Omental fat pad (tissue), 4 donors: ENCODE measurements around the gene SLMAP. TPM values are rescaled to one million over a fixed set of nuclear protein-coding genes. Genes with fewer than 3 reads are reported as not detected.

Experiments
- ATAC-seq: fragments of 150-250 bp; one replicate; pipeline ENCODE4 v1.9.1; 2016; ENCODE audit warnings: mild to moderate bottlenecking, moderate library complexity; ENCODE audit not compliant: low FRiP score
- DNase-seq: peaks from one replicate; pipeline ENCODE4 v3.0.0-alpha.2; 2019; ENCODE audit warnings: low spot score
- total RNA-seq, 4 donors: library from RNA; depleted of rRNA; stranded (reverse); fragments of >200 nt; gene quantifications; one replicate each; pipeline ENCODE4 v1.1.0, GENCODE V29; 2016
- TF ChIP-seq, protein P1 (sequence below), 3 donors: fragments of 450-650 bp; IDR thresholded peaks; one replicate each; pipeline ENCODE4 v1.5.1; 2016 to 2017; ENCODE audit warnings: antibody characterized with exemption in 3 of 3, mild to moderate bottlenecking in 3 of 3, moderate library complexity in 2 of 3

Gene SLMAP
- total RNA-seq, 4 donors from 2014 or later, result 42.7 to 72.7 (median 47.1) TPM

DNA sequence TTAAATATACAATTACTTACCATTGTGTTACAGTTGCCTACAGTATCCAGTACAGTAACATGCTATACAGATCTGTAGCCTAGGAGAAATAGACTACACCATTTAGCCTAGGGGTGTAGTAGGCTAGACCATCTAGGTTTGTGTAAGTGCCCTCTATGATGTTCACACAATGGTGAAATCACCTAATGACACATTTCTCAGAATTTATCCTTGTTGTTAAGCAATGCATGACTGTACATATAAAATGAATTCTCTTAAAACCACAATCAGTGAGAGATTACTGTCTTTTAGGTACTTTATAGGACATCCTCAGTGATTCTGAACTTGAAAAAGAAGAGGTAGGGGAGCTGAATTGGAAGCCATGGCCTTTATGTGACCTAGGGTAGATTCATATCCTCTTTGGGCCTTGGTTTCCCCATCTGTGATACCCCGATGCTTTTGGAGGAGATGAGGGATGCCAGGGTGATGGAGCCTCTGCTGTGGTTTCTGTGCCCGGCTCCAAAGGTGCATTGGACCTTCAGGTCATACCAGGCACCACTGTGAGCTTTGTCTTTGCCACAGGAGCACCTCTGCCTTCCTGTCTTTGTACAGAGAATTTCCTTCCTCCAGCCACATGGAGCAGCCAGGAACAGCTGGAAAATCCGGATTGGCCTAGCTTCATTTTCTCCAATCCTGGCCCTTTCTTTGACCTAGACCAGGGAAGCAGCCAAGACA, 200.2 kb downstream of the SLMAP start:
- DNase-seq, result no peak
- no peak for ATAC-seq
- TF ChIP-seq, protein P1, sequence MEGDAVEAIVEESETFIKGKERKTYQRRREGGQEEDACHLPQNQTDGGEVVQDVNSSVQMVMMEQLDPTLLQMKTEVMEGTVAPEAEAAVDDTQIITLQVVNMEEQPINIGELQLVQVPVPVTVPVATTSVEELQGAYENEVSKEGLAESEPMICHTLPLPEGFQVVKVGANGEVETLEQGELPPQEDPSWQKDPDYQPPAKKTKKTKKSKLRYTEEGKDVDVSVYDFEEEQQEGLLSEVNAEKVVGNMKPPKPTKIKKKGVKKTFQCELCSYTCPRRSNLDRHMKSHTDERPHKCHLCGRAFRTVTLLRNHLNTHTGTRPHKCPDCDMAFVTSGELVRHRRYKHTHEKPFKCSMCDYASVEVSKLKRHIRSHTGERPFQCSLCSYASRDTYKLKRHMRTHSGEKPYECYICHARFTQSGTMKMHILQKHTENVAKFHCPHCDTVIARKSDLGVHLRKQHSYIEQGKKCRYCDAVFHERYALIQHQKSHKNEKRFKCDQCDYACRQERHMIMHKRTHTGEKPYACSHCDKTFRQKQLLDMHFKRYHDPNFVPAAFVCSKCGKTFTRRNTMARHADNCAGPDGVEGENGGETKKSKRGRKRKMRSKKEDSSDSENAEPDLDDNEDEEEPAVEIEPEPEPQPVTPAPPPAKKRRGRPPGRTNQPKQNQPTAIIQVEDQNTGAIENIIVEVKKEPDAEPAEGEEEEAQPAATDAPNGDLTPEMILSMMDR (IDR thresholded peaks at IDR 0.05), result no peak

GRCh38 chr3:57956833-57957174, 200.7 kb downstream of the SLMAP start:
- ATAC-seq (no peak), DNase-seq (no peak)
- TF ChIP-seq, protein P1 (IDR thresholded peaks at IDR 0.05), result no peak

- TF ChIP-seq, protein P1 (IDR thresholded peaks at IDR 0.05), result no peak
- DNase-seq (no peak), ATAC-seq (no peak)
Observed at GRCh38 chr3:57957824-57958223, 201.7 kb downstream of the SLMAP start.

DNA sequence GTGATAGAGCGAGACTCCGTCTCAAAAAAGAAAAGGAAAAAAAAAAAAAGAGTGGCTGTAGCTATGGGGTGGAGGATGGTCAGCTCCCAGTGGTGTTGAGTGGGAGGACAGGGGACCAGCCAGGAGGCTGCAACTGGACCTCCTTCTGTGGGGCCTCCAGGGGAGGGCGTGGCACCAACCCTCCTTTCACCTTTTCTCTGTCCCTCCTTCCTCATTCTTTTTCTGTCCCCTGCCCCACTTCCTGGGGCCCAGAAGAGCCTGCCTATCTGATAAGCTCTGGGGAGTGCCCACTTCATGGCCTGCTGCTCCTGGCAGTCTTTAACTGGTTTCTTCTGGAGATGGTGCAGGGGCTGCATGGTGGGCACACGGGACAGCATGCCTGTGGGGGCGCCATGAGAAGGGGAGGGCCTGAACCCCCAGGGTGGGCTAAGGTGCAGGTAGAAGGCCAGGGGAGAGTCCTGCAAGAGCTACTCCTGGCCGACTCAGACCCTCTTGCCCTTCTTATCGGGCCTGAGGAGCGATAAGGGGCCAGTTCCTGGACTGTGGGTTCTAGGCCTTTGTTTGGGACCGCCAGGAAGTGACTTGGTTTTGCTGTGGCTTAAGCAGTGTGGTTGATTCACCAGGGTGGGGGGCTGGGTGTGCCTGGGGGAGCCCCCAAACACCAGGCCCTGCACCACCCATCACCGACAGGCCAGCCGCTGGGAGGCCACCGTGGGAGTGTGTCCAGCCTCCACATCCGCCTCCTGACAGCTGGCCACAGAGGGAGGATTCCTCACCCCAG, 202.7 kb downstream of the SLMAP start:
- TF ChIP-seq, protein P1 (IDR thresholded peaks at IDR 0.05), result no peak
- DNase-seq (no peak), ATAC-seq (peak; percentile 52)

- TF ChIP-seq, protein P1 (IDR thresholded peaks at IDR 0.05), result no peak
- ATAC-seq, result peak; percentile 94
- peak; percentile 48 for DNase-seq
Observed at GRCh38 chr3:57959423-57960173, 203.5 kb downstream of the SLMAP start.

DNA sequence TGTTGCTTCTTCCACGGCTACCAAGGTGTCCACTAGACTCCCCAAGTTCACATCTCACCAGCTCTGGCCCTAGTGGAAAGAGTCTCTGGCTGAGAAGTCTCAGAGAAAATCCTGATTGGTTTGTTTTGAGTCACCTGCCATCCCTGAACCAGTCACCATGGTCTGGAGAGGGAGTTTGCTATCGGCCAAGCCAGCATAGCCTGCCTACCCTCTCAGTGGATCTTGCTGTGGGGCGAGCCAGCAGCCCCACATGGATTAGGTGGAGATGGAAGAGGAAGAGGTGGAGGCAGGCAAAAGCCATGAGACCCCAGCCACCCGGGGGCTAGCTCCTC, 204.0 kb downstream of the SLMAP start:
- ATAC-seq (no peak), DNase-seq (no peak)
- TF ChIP-seq, protein P1 (IDR thresholded peaks at IDR 0.05), result no peak
